Stimulated activated CD8-positive, alpha-beta memory T cell treated with anti-CD3 and anti-CD28 coated beads, Interleukin-4, amount 100 ng/mL, for 48 hours (primary cell): ENCODE measurements around the gene ESPN.
"Not testable (repeated sequence)": the region's sequence is repeated elsewhere in the genome, so short reads cannot be mapped to it uniquely, and the experiment has no call there.

Experiments
- DNase-seq: peaks from one replicate; pipeline ENCODE4 v3.0.0-alpha.2; 2020

ESPN gene

GRCh38 chr1:6428453-6428852, 3.9 kb downstream of the ESPN start:
- not testable (repeated sequence) for DNase-seq

GRCh38 chr1:6429660-6430411, 5.3 kb downstream of the ESPN start:
- DNase-seq, result not testable (repeated sequence)

GRCh38 chr1:6431645-6432579, 7.3 kb downstream of the ESPN start:
- not testable (repeated sequence) for DNase-seq

- DNase-seq, result no peak
Observed at GRCh38 chr1:6434186-6434585, 9.6 kb downstream of the ESPN start.

GRCh38 chr1:6435129-6435528, 10.6 kb downstream of the ESPN start:
- no peak for DNase-seq

- no peak for DNase-seq
Observed at GRCh38 chr1:6435547-6435946, 11.0 kb downstream of the ESPN start.

- DNase-seq, result not testable (repeated sequence)
Observed at GRCh38 chr1:6436277-6436676, 11.7 kb downstream of the ESPN start.

GRCh38 chr1:6437012-6437700, 12.6 kb downstream of the ESPN start:
- DNase-seq, result not testable (repeated sequence)

- DNase-seq, result peak; percentile 82
Observed at GRCh38 chr1:6438047-6438525, 13.5 kb downstream of the ESPN start.

GRCh38 chr1:6440198-6441126, 15.9 kb downstream of the ESPN start:
- peak; percentile 84 for DNase-seq

GRCh38 chr1:6441586-6441985, 17.0 kb downstream of the ESPN start:
- DNase-seq, result no peak

- DNase-seq, result no peak
Observed at GRCh38 chr1:6443339-6444115, 19.0 kb downstream of the ESPN start.

GRCh38 chr1:6444377-6444776, 19.8 kb downstream of the ESPN start:
- DNase-seq, result no peak

GRCh38 chr1:6445062-6445763, 20.6 kb downstream of the ESPN start:
- peak; percentile 60 for DNase-seq

GRCh38 chr1:6445929-6446328, 21.4 kb downstream of the ESPN start:
- DNase-seq, result not testable (repeated sequence)

GRCh38 chr1:6446665-6447015, 22.1 kb downstream of the ESPN start:
- DNase-seq, result no peak

- no peak for DNase-seq
Observed at GRCh38 chr1:6447016-6447817, 22.6 kb downstream of the ESPN start.

- no peak for DNase-seq
Observed at GRCh38 chr1:6447818-6448748, 23.5 kb downstream of the ESPN start.
